NCI-H187 treated with DMSO at 0.1 percent for 48 hours (cell line): ENCODE results near the gene PRKN.

Source experiments
- DNase-seq: peaks from one replicate; lab custom pipeline; 2025; lab: John Stamatoyannopoulos, UW

The PRKN gene

GRCh38 chr6:162379757-162380409 lies 347.7 kb downstream of the PRKN start:
- DNase-seq: no peak

GRCh38 chr6:162377735-162378134 lies 349.8 kb downstream of the PRKN start:
- DNase-seq: no peak

- DNase-seq: no peak
Observed at GRCh38 chr6:162373868-162374267, 353.7 kb downstream of the PRKN start.

GRCh38 chr6:162373192-162373591 lies 354.4 kb downstream of the PRKN start:
- DNase-seq: no peak

- no peak for DNase-seq
Observed at GRCh38 chr6:162372106-162372505, 355.5 kb downstream of the PRKN start.

GRCh38 chr6:162371121-162371520 lies 356.4 kb downstream of the PRKN start:
- DNase-seq: no peak

GRCh38 chr6:162369091-162369490 lies 358.5 kb downstream of the PRKN start:
- no peak for DNase-seq

GRCh38 chr6:162364488-162364887 lies 363.1 kb downstream of the PRKN start:
- DNase-seq: no peak

- no peak for DNase-seq
Observed at GRCh38 chr6:162363757-162364156, 363.8 kb downstream of the PRKN start.

- DNase-seq: no peak
Observed at GRCh38 chr6:162360901-162361567, 366.5 kb downstream of the PRKN start.

- DNase-seq: no peak
Observed at GRCh38 chr6:162358625-162359024, 368.9 kb downstream of the PRKN start.

- no peak for DNase-seq
Observed at GRCh38 chr6:162345051-162345511, 382.5 kb downstream of the PRKN start.

- DNase-seq: no peak
Observed at GRCh38 chr6:162344646-162345010, 382.9 kb downstream of the PRKN start.

GRCh38 chr6:162343936-162344645 lies 383.5 kb downstream of the PRKN start:
- DNase-seq: no peak

GRCh38 chr6:162343198-162343935 lies 384.2 kb downstream of the PRKN start:
- no peak for DNase-seq

- DNase-seq: no peak
Observed at GRCh38 chr6:162337412-162337811, 390.2 kb downstream of the PRKN start.

GRCh38 chr6:162336359-162336758 lies 391.2 kb downstream of the PRKN start:
- no peak for DNase-seq

- DNase-seq: no peak
Observed at GRCh38 chr6:162332365-162332764, 395.2 kb downstream of the PRKN start.

- DNase-seq: no peak
Observed at GRCh38 chr6:162331911-162332310, 395.7 kb downstream of the PRKN start.

GRCh38 chr6:162325826-162326225 lies 401.7 kb downstream of the PRKN start:
- DNase-seq: no peak

GRCh38 chr6:162325051-162325450 lies 402.5 kb downstream of the PRKN start:
- no peak for DNase-seq

- DNase-seq: no peak
Observed at GRCh38 chr6:162315291-162315690, 412.3 kb downstream of the PRKN start.
